Activated naive CD8-positive, alpha-beta T cell (primary cell): ENCODE measurements around the gene UMODL1.
"Not testable (repeated sequence)": the region's sequence is repeated elsewhere in the genome, so short reads cannot be mapped to it uniquely, and the experiment has no call there.

Experiments
- H3K27ac Mint-ChIP-seq: one replicate; pipeline ENCODE4 v1.8.0; 2021; ENCODE audit warnings: mixed read lengths
- H3K27me3 Mint-ChIP-seq: one replicate; pipeline ENCODE4 v1.8.0; 2021; ENCODE audit warnings: mixed read lengths
- H3K36me3 Mint-ChIP-seq: one replicate; pipeline ENCODE4 v1.8.0; 2021; ENCODE audit warnings: mixed read lengths
- H3K4me1 Mint-ChIP-seq: one replicate; pipeline ENCODE4 v1.8.0; 2021; ENCODE audit warnings: low read depth, mixed read lengths
- H3K4me3 Mint-ChIP-seq: one replicate; pipeline ENCODE4 v1.8.0; 2021; ENCODE audit warnings: mild to moderate bottlenecking, mixed read lengths
- H3K9me3 Mint-ChIP-seq: one replicate; pipeline ENCODE4 v1.8.0; 2021; ENCODE audit warnings: low read depth, mixed read lengths

Gene UMODL1

DNA sequence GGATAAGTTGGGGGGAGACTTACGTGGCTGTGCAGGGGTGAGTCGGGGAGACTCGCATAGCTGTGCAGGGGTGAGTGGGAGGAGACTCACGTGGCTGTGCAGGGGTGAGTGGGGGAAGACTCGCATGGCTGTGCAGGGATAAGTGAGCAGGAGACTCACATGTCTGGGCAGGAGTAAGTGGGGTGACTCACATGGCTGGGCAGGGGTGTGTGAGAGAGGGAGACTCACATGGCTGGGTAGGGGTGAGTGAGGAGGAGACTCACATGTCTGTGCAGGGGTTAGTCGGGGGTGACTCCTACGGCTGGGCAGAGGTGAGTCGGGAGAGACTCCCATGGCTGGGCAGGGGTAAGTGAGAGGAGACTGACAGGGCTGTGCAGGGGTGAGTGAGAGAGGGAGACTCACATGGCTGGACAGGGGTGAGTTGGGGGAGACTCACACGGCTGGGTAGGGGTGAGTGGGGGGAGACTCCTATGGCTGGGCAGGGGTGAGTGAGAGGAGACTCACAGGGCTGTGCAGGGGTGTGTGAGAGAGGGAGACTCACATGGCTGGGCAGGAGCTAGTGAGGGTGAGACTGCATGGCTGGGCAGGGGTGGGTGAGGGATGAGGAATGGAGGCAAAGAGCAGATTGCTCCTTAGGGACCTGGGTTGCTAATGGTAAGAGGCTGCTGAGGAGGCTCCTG is 91.9 kb downstream of the UMODL1 start:
- H3K4me1 Mint-ChIP-seq: peaks cover 39% of the 10 kb centered on the region

DNA sequence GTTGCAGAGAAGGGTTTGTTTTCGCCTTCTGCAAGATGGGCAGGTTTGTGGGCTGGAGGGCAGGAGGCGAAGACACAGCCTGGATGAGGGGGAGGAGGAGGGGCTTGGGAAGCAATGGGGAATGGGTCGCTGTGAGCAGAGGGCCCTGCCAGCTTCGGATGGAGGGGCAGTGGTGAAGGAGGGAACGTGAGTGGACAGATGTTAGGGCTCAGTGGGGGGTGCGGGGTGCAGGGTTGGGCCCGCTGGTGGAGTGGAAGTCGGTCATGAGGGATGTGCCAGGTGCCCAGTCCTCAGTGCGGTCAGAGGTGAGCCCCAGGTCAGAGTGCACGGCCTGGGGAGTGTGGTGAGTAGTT is 92.4 kb downstream of the UMODL1 start:
- Mint-ChIP-seq H3K4me1 (peaks cover 39% of the 10 kb centered on the region), H3K36me3 (no peaks in the 10 kb centered on the region), H3K27me3 (no peaks in the 10 kb centered on the region), H3K4me3 (no peak overlapping the region), H3K9me3 (no peaks in the 10 kb centered on the region), H3K27ac (no peak overlapping the region)

More for the DNA sequence above, 91.9 kb downstream of the UMODL1 start:
- Mint-ChIP-seq H3K9me3 (no peaks in the 10 kb centered on the region), H3K36me3 (no peaks in the 10 kb centered on the region), H3K27ac (no peak overlapping the region), H3K27me3 (no peaks in the 10 kb centered on the region), H3K4me3 (no peak overlapping the region)

DNA sequence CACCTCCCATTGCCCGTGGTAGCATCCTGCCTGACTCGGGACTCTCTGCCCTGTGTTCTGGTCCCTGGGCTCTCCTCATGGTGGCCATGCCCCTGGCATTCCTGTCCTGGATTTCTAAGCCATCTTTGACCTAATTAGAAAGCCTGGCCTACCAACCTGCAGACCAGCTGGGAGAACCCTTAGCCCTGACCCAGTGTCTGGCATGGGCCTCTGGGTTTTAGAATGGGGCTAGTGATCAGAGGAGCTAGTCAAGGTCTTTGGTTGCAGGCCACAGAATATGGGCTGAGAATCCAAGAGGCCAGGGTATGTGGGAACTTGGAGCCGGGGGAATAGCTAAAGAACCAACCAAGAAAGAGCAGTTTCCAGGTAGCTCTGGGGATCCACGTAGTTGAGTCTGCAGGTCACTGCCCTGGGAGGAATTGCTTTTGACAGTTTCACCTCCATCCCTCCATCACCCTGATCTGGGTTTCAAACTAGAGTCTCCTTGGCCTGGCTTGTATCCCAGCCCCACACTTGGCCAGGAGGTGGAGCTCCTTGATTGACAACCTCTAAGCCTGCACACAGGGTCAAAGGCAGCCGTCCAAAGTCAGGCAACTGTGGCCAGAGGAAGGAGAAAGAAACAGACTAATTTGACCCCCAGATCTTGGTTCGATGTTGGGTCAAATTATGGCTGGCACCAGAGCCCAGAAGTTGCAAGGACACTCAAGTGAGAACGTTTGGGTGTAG is 93.1 kb downstream of the UMODL1 start:
- Mint-ChIP-seq H3K9me3 (no peaks in the 10 kb centered on the region), H3K4me1 (peaks cover 37% of the 10 kb centered on the region), H3K4me3 (no peak overlapping the region), H3K36me3 (no peaks in the 10 kb centered on the region), H3K27ac (no peak overlapping the region), H3K27me3 (no peaks in the 10 kb centered on the region)

DNA sequence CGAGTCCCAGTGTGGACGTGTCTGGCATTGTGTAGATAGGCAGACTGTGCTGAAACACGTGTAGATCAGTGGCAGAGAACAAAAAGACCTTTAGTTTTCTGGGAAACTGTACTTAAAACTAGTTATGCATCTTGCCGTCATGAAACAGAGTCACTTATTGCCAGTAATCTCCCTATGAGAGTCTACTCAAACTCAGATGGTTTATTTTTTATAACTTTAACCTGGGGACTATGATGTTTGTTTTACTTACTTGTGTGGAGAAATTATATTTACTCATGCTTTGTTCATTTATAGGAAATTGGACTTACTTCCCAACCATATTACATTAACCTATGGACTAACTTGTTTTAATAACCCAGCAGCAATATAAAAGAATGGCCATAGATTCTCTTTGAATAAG is 93.7 kb downstream of the UMODL1 start:
- Mint-ChIP-seq H3K27me3 (no peaks in the 10 kb centered on the region), H3K36me3 (no peaks in the 10 kb centered on the region), H3K4me1 (peaks cover 32% of the 10 kb centered on the region), H3K4me3 (no peak overlapping the region), H3K9me3 (no peaks in the 10 kb centered on the region), H3K27ac (no peak overlapping the region)

DNA sequence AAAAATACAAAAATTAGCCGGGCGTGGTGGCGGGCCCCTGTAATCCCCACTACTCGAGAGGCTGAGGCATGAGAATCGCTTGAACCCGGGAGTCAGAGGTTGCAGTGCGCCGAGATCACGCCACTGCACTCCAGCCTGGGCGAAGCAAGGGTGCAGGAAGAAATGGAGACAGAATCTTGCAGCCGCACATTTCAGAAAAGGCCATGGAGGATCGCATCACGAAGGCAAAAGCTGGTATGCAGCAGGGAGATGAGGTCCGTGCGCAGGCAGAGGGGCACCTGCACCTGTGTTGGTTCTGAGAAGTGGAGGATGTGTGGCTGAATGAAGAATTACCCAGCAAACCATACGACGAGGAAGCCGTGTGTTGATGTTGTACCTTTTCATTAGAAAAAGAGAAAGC is 94.8 kb downstream of the UMODL1 start:
- Mint-ChIP-seq H3K27ac (no peak overlapping the region), H3K4me1 (peaks cover 26% of the 10 kb centered on the region), H3K4me3 (no peak overlapping the region), H3K9me3 (no peaks in the 10 kb centered on the region), H3K27me3 (no peaks in the 10 kb centered on the region), H3K36me3 (no peaks in the 10 kb centered on the region)

DNA sequence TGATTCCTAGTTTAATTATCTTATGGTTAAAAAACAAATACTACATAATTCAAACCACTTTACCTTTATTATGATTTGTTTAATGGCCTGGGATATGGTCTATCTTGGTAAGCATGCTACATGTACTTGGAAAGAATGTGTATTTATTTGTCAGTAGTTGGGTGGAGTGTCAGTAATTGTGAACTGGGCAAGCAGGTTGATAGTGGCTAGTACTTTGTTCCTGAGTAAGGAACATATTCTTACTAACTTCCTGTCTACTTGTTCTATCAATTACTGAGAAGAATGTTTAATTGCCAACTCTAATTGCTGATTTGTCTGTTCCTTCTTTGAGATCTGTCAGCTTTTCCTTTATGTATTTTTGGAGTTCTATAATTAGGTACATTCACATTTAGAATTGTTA is 98.6 kb downstream of the UMODL1 start:
- Mint-ChIP-seq H3K36me3 (no peaks in the 10 kb centered on the region), H3K4me3 (no peak overlapping the region), H3K27me3 (no peaks in the 10 kb centered on the region), H3K4me1 (peaks cover 3% of the 10 kb centered on the region), H3K9me3 (no peaks in the 10 kb centered on the region), H3K27ac (no peak overlapping the region)

DNA sequence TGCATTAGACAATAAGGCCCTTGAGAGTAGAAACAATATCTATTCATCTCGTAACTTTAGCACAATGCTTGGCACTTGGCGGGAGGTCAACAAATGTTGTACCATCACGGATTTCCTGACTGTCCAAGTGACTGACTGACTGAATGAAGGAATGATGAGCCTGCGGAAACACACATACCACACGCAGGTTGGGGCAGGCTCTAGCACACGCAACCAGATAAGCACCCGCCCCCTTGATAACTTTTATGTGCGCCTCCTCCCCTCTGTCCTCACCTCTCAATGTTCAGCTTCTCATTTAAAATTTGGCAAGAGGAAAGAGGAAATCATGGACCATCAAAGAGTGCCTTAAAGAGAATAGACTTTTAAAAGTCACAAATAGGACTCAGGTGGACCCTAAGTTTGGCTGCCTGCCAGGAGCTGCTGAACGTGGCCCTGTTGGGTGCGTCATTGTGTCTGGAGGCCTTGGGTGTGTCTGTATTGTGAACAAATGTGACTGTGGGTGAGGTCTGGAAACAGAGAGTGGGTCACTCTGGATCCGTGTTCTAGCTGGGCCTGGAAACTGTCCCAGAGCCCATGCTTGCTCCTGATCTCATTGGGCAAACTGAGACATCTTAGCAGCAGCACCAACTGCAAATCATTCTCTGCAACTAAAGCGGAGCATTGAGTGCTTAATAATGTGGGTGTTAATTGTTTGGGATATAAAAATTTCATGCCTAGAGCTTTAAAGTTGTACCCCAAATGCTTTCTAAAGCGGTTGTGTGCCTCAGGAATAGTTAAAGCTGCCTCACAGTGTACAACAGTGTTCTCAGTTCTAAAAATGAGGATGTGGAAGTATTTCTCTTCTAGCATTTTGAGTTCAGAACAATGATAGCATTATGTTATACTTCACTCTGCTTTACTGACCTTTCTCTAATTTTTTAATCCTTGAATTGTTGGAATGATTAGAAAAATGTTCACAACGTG is 100.3 kb downstream of the UMODL1 start:
- Mint-ChIP-seq H3K27me3 (no peaks in the 10 kb centered on the region), H3K27ac (no peak overlapping the region), H3K36me3 (no peaks in the 10 kb centered on the region), H3K4me3 (no peak overlapping the region), H3K9me3 (no peaks in the 10 kb centered on the region), H3K4me1 (peaks cover 1% of the 10 kb centered on the region)

DNA sequence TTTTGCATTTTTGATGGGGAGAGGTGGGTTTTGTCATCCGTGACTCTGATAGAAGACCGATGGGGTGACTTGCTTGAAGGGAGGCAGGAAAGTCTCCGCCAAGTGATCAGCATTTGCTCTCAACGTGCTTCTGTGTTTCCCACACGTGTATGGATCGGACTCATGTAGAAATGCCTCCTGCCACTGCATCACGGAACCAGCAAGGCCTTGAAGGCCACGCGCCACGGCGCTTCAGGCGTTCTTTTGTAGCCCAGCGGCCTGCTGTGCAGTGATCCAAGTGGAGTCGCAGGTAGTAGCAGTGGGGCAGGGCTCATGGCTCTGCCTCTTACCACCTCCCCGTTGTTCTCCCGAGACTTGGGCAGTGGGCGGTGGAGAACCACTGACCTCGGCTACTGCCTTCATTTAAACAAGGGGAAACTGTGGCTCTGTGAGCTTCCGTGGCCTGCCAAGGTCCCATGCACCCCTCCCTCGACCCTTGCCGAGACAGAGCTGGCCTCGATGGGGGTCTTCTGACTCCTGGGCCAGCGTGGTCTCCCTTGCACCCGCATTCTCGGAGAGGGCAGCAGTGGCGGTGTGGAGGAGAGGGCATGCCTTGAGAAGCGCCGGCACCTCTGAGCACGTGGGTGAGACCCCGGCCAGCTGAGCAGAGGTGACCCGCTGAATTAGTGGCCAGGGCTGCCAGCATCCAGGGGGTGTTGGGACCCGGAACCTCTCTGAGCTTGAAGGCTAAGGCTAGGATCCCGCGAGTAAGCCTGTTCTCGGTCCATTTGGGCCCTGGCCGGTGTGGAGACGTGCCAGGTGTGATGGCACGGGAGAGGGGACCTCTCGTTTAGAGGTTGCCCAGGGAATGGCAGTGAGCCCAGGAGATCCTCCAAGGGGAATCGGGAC is 101.7 kb downstream of the UMODL1 start:
- no peak overlapping the region for H3K4me3 Mint-ChIP-seq
- H3K27me3 Mint-ChIP-seq: no peaks in the 10 kb centered on the region
- H3K27ac Mint-ChIP-seq: no peak overlapping the region
- H3K4me1 Mint-ChIP-seq: peaks cover 1% of the 10 kb centered on the region
- no peaks in the 10 kb centered on the region for H3K36me3 Mint-ChIP-seq
- no peaks in the 10 kb centered on the region for H3K9me3 Mint-ChIP-seq

DNA sequence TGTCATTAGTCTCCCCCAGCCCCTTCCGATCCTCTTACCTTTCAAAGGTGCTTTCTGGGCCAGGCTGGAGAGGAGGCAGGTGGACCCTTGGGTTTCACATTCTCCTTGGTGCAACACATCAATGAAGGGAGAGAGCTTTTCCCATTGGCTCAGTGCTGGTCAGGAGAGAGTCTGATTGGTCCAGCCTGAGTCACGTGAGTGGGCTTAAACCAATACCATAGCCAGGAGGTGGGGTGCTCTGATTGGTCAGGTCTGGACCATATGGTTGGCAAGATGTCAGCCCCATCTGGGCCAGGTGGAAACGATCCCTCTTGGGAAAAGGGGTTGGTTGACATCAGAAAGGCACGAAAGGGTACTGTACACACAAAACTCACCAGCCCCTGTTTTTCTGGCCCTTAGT is 103.1 kb downstream of the UMODL1 start:
- Mint-ChIP-seq H3K36me3 (no peaks in the 10 kb centered on the region), H3K27ac (no peak overlapping the region), H3K4me3 (no peak overlapping the region), H3K4me1 (peaks cover 1% of the 10 kb centered on the region), H3K9me3 (no peaks in the 10 kb centered on the region), H3K27me3 (no peaks in the 10 kb centered on the region)

DNA sequence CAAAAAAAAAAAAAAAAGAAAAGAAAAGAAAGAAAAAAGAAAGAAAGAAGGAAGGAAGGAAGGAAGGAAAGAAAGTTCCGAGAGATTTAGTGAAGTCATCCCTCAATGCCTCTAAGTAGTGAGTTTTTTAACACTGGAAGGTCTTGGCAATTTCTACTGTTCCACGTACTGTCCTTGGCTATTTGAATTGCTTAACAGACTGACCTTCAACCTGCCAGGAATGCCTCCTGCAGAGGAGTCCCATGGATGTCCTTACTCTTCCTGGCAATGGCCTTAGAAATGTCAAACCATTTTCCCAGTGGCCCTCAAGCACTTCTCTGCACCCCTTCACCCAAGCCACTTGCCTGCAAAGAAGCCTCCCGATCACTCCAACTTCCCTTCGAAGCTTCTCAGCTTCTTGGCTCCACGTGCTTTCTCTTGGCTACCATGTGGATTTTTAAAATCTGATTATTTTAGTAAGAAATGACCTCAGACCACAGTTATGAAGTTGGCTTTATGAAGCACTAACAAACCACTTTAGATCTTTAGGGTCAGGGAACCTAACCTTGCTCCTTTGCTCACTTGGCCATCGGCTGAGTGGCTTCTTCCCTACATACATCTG is 104.1 kb downstream of the UMODL1 start:
- no peak overlapping the region for H3K4me3 Mint-ChIP-seq
- H3K4me1 Mint-ChIP-seq: no peaks in the 10 kb centered on the region
- H3K27ac Mint-ChIP-seq: no peak overlapping the region
- H3K9me3 Mint-ChIP-seq: no peaks in the 10 kb centered on the region
- H3K27me3 Mint-ChIP-seq: no peaks in the 10 kb centered on the region
- no peaks in the 10 kb centered on the region for H3K36me3 Mint-ChIP-seq

DNA sequence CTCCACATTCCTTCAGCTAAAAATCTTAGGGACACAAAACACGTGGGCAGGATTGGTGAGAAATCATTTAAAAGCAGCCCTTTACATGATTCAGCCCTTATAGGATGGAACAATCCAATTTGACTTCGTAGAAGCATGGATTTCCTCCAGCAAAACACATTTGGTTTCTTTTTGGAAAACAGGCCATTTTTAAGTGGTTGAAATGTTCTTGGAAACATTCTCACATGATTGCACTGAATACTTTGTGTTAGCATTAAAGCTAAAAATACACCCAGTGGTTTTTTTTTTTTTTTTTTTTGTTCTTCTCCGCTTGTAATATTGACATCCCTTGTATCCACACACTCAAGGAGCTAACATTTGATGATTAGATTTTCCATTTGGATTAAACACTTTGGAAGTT is 105.7 kb downstream of the UMODL1 start:
- Mint-ChIP-seq H3K9me3 (no peaks in the 10 kb centered on the region), H3K27ac (no peak overlapping the region), H3K4me3 (no peak overlapping the region), H3K36me3 (no peaks in the 10 kb centered on the region), H3K27me3 (no peaks in the 10 kb centered on the region), H3K4me1 (no peaks in the 10 kb centered on the region)

DNA sequence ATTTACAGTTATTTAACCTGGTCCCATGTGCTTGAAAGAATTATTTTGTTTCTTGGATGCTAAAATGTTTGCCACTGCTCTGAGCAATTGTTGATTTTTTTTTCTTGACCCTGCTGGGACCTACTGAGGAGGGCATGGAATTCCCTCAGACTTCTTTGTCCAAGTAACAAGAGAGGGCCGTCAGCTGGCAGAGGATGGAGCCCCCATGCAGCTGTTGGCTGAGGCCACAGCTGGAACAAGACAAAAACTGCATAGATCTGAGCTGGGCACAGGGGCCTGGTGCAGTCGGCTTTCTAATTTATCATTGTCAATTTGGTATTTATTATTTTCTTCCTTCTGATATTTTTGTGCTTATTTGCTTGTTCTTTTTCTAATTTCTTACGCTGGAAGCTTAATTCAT is 108.2 kb downstream of the UMODL1 start:
- no peaks in the 10 kb centered on the region for H3K27me3 Mint-ChIP-seq
- no peaks in the 10 kb centered on the region for H3K36me3 Mint-ChIP-seq
- no peak overlapping the region for H3K4me3 Mint-ChIP-seq
- H3K27ac Mint-ChIP-seq: no peak overlapping the region
- no peaks in the 10 kb centered on the region for H3K9me3 Mint-ChIP-seq
- H3K4me1 Mint-ChIP-seq: no peaks in the 10 kb centered on the region

DNA sequence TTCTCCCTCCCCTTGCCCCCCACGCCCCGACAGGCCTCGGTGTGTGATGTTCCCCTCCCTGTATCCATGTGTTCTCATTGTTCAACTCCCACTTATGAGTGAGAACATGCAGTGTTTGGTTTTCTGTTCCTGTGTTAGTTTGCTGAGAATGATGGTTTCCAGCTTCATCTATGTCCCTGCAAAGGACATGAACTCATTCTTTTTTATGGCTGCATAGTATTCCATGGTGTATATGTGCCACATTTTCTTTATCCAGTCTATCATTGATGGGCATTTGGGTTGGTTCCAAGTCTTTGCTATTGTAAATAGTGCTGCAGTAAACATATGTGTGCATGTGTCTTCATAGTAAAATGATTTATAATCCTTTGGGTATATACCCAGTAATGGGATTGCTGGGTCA is 108.9 kb downstream of the UMODL1 start:
- not testable (repeated sequence) for H3K36me3 Mint-ChIP-seq

DNA sequence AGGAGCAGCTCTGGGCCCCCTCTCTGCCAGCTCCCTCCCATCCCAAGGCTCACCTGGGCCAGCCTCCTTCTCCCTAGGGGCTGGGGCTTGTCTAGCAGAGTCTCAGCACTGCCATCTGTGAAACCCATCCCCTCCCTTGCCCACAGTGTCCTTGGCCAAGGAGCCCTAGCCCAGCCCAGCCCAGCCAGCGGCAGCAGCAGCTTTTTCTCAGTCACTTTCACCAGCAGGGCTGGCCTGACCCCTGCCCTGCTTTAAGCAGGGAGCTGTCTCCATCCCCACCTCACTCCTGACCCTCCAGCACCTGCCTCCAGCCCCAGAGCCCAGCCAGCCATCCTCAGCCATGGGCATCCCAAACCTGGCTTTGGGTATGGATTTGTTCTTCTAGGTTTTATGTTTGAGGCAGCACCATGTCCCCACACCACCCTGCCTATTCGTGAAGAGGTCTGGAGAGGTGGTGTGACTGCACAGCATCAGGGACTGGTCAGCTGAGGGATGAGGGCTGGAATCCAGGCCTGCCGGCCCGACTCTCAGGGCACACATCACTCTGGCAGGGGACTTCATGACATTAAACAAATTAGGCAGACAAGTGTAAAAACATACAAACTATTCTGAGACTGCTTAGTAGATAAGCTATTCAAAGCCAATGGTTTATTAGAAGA is 111.7 kb downstream of the UMODL1 start:
- H3K4me1 Mint-ChIP-seq: peaks cover 27% of the 10 kb centered on the region
- peaks cover 3% of the 10 kb centered on the region for H3K9me3 Mint-ChIP-seq
- peaks cover 6% of the 10 kb centered on the region for H3K36me3 Mint-ChIP-seq
- H3K4me3 Mint-ChIP-seq: no peak overlapping the region
- no peak overlapping the region for H3K27ac Mint-ChIP-seq
- H3K27me3 Mint-ChIP-seq: no peaks in the 10 kb centered on the region

More for the DNA sequence above, 108.9 kb downstream of the UMODL1 start:
- not testable (repeated sequence) for H3K27ac Mint-ChIP-seq, H3K4me1 Mint-ChIP-seq, H3K27me3 Mint-ChIP-seq, H3K4me3 Mint-ChIP-seq, H3K9me3 Mint-ChIP-seq
